Ascending aorta (tissue), 2 donors: ENCODE results near the gene ARHGEF6. TPM values are rescaled to one million over a fixed set of nuclear protein-coding genes. Genes with fewer than 3 reads are reported as not detected.

Experiments
- DNase-seq, 2 donors: peaks; one replicate each; pipeline ENCODE4 v3.0.0-alpha.2; 2019; ENCODE audit warnings: low spot score in 2 of 2
- H3K27ac ChIP-seq, 2 donors: fragments of 200-600 bp; sonication (generic); one replicate each; pipeline ENCODE4 v1.5.1; 2016 to 2017; ENCODE audit warnings: mild to moderate bottlenecking in 1 of 2
- H3K27me3 ChIP-seq: fragments of 200-600 bp; sonication (generic); one replicate; pipeline ENCODE4 v1.5.1; 2017
- H3K36me3 ChIP-seq, 2 donors: fragments of 200-600 bp; sonication (generic); one replicate each; pipeline ENCODE4 v1.5.1; 2016
- H3K4me1 ChIP-seq, 2 donors: fragments of 200-600 bp; sonication (generic); one replicate each; pipeline ENCODE4 v1.5.1; 2016 to 2017; ENCODE audit warnings: mild to moderate bottlenecking in 1 of 2
- H3K4me3 ChIP-seq, 2 donors: fragments of 200-600 bp; sonication (generic); one replicate each; pipeline ENCODE4 v1.5.1; 2016 to 2017; ENCODE audit warnings: mild to moderate bottlenecking in 1 of 2
- H3K9me3 ChIP-seq, 2 donors: fragments of 200-600 bp; sonication (generic); one replicate each; pipeline ENCODE4 v1.5.1; 2016
- CTCF ChIP-seq, 3 experiments: fragments of 200-600 bp in 2 of 3; fragments of 450-650 bp in 1 of 3; sonication (generic) in 2 of 3; IDR thresholded peaks; one replicate each; pipeline ENCODE4 v1.5.1; 2016 to 2019; ENCODE audit warnings: antibody characterized with exemption in 3 of 3, mild to moderate bottlenecking in 1 of 3, moderate library complexity in 1 of 3
- intact Hi-C: fragments of 100-400 bp; cut with DNase I; formaldehyde crosslinking; loops from one replicate; pipeline ENCODE4 v1.15.1; 2023
- total RNA-seq: library from RNA; depleted of rRNA; stranded (reverse); fragments of >200 nt; gene quantifications from one replicate; pipeline ENCODE4 v1.1.0, GENCODE V29; 2016

ARHGEF6 gene
- total RNA-seq, 1 donor from 2014 or later, result 17.6 TPM

GRCh38 chrX:136691028-136691809 is 89.5 kb downstream of the ARHGEF6 start:
- H3K4me3 ChIP-seq, result no peak overlapping the region
- H3K9me3 ChIP-seq, result no peaks in the 10 kb centered on the region
- no peak overlapping the region for H3K27ac ChIP-seq
- peaks cover 0 to 6% of the 10 kb centered on the region in 2 donors for H3K36me3 ChIP-seq
- intact Hi-C loops, result no loop called here
- H3K27me3 ChIP-seq, result no peaks in the 10 kb centered on the region
- DNase-seq, result no peak
- TF ChIP-seq CTCF (IDR thresholded peaks at IDR 0.05), result no peak
- no peaks in the 10 kb centered on the region for H3K4me1 ChIP-seq

GRCh38 chrX:136689436-136689835 is 91.3 kb downstream of the ARHGEF6 start:
- no peaks in the 10 kb centered on the region for H3K9me3 ChIP-seq
- no peak for DNase-seq
- H3K4me1 ChIP-seq, result no peaks in the 10 kb centered on the region
- TF ChIP-seq CTCF (IDR thresholded peaks at IDR 0.05), result no peak
- intact Hi-C loops, result no loop called here
- H3K27ac ChIP-seq, result no peak overlapping the region
- no peaks in the 10 kb centered on the region for H3K27me3 ChIP-seq
- H3K36me3 ChIP-seq, result peaks cover 0 to 6% of the 10 kb centered on the region in 2 donors
- no peak overlapping the region for H3K4me3 ChIP-seq

- peaks cover 0 to 6% of the 10 kb centered on the region in 2 donors for H3K36me3 ChIP-seq
- no peak overlapping the region for H3K27ac ChIP-seq
- no peaks in the 10 kb centered on the region for H3K9me3 ChIP-seq
- no peaks in the 10 kb centered on the region for H3K27me3 ChIP-seq
- H3K4me1 ChIP-seq, result no peaks in the 10 kb centered on the region
- DNase-seq, result no peak
- H3K4me3 ChIP-seq, result no peak overlapping the region
- intact Hi-C loops, result no loop called here
- TF ChIP-seq CTCF (IDR thresholded peaks at IDR 0.05), result no peak
Measured at GRCh38 chrX:136687457-136687856, 93.3 kb downstream of the ARHGEF6 start.

GRCh38 chrX:136684120-136684519 is 96.6 kb downstream of the ARHGEF6 start:
- Histone ChIP-seq H3K36me3 (no peaks in the 10 kb centered on the region), H3K27ac (no peak overlapping the region), H3K4me3 (no peak overlapping the region), H3K27me3 (no peaks in the 10 kb centered on the region), H3K4me1 (no peaks in the 10 kb centered on the region), H3K9me3 (no peaks in the 10 kb centered on the region)
- no peak for TF ChIP-seq CTCF (IDR thresholded peaks at IDR 0.05)
- DNase-seq, result no peak
- intact Hi-C loops, result no loop called here

GRCh38 chrX:136679531-136679930 is 101.2 kb downstream of the ARHGEF6 start:
- Histone ChIP-seq H3K9me3 (no peaks in the 10 kb centered on the region), H3K27me3 (no peaks in the 10 kb centered on the region), H3K4me1 (no peaks in the 10 kb centered on the region), H3K4me3 (no peak overlapping the region), H3K36me3 (no peaks in the 10 kb centered on the region), H3K27ac (no peak overlapping the region)
- no peak for TF ChIP-seq CTCF (IDR thresholded peaks at IDR 0.05)
- no peak for DNase-seq
- intact Hi-C loops, result no loop called here
